ENCODE results near the gene COIL. TPM values are rescaled to one million over a fixed set of nuclear protein-coding genes. Genes with fewer than 3 reads are reported as not detected.

COIL gene
- total RNA-seq, 1 donor, result 13.3 TPM

DNA sequence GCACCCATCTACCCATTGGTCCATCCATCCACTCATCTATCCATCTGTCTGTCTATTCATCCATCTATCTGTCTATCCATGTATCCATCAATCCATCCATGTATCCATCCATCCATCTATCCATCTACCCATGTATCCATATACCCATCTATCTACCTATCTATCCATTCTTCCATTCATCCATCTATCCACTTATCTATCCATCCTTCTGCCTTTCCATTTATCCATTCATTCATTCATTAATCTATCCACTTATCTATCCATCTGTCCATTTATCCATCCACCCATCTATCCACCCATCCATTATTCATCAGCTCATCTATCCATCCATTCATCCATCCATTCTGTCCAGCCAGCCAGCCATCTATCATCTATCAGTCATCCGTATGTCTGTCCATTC, 68.5 kb downstream of the COIL start:
- H3K4me3 ChIP-seq (ENCODE audit: low read depth, low read length), result no peak overlapping the region
- no peak for TF ChIP-seq CTCF (IDR thresholded peaks at IDR 0.05; ENCODE audit: insufficient read depth, low read length)
- no peak for DNase-seq (ENCODE audit: low read depth)

DNA sequence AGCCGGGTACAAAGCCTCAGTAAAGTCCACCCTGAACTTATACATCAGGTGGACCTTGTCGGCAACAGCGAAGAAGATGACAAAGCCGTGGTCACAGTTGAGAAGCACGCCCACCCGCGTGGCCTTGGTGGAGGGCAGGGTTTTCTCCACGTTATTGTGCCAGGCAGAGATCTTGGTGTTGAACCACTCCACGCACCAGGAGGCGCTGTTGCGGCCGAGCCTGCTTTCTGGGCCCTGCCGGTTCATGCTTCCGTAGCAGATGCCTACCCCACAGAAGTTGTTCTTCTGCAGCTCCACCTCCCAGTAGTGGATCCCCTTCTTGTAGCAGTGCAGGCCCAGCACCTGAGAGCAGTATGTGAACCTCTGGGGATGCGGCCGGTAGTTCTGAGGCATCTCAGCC, 69.1 kb downstream of the COIL start:
- H3K4me3 ChIP-seq (ENCODE audit: low read depth, low read length), result no peak overlapping the region
- TF ChIP-seq CTCF (IDR thresholded peaks at IDR 0.05; ENCODE audit: insufficient read depth, low read length), result peak; percentile 39
- DNase-seq (ENCODE audit: low read depth), result no peak

DNA sequence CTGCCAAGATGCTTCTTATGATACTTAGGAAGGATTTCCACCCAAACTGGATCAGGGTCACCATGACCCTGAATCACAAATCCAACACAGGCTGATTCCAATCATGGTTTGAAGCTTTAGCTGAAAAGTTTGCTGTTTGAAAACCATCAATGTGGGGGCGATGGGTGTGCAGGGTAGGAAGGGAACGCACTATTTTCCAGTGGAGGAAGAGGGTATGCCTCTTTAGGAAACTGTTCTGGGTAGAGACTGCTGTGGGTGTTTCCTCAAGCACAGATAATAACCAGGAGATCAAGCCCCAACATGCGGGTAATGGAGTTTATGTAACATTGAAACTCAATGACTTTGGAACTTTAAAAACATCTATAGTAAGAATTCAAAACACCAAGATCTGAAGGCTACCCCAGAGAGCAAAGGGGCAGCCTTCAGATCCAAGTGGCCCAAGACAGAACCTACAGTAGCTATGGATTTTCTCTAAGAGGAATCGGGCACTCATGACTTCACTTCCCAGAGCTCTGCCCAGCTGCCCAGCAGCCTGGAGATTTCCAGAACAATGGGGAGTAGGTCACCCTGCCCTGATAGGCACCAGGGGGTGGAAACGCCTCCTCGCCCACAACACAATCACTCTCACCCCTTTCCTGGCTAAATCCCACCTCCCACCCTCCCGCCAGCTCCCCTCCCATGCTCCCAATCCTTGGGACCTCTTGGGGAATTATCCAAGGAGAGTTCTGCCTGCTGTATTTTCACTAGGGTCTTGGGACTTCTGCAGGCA, 69.8 kb downstream of the COIL start:
- no peak for TF ChIP-seq CTCF (IDR thresholded peaks at IDR 0.05; ENCODE audit: insufficient read depth, low read length)
- no peak overlapping the region for H3K4me3 ChIP-seq (ENCODE audit: low read depth, low read length)
- no peak for DNase-seq (ENCODE audit: low read depth)

GRCh38 chr17:56890390-56890789, 70.5 kb downstream of the COIL start:
- no peak overlapping the region for H3K4me3 ChIP-seq (ENCODE audit: low read depth, low read length)
- TF ChIP-seq CTCF (IDR thresholded peaks at IDR 0.05; ENCODE audit: insufficient read depth, low read length), result no peak
- no peak for DNase-seq (ENCODE audit: low read depth)

Other genes with a start within 250 kb of the COIL start
- 0.41 and 0.99 TPM in 2 replicates for gene C17orf67, start 127.1 kb downstream of the COIL start, total RNA-seq (ENCODE audit: low replicate concordance)
- gene DGKE, start 126.9 kb downstream of the COIL start, total RNA-seq (ENCODE audit: low replicate concordance), result 5.2 and 7.8 TPM in 2 replicates
- 26.1 and 70.3 TPM in 2 replicates for gene TRIM25, start 47.0 kb downstream of the COIL start, total RNA-seq (ENCODE audit: low replicate concordance)
- 55.6 and 140 TPM in 2 replicates for gene SCPEP1, start 17.1 kb upstream of the COIL start, total RNA-seq (ENCODE audit: low replicate concordance)
- 12.9 and 23.6 TPM in 2 replicates for gene AKAP1, start 124.2 kb upstream of the COIL start, total RNA-seq (ENCODE audit: low replicate concordance)